HCT116 (cell line): ENCODE measurements around the gene SRGAP1.

Experiments used
- POLR2A ChIP-seq: IDR thresholded peaks from 2 replicates; pipeline ENCODE4 v1.7.0; 2011; ENCODE audit warnings: borderline replicate concordance; ENCODE audit not compliant: insufficient read depth, insufficient read length; ENCODE audit errors: extremely low read depth
- POLR2AphosphoS5 ChIP-seq: IDR thresholded peaks from 2 replicates; pipeline ENCODE4 v1.6.1; 2011; ENCODE audit warnings: mild to moderate bottlenecking, low read depth, low read length, moderate library complexity
- SIN3A ChIP-seq: IDR thresholded peaks from 2 replicates; pipeline ENCODE4 v1.6.1; 2012; ENCODE audit warnings: low read depth
- SP1 ChIP-seq: IDR thresholded peaks from 2 replicates; pipeline ENCODE4 v1.6.1; 2012; ENCODE audit warnings: low read depth
- TCF7L2 ChIP-seq: IDR thresholded peaks from 2 replicates; pipeline ENCODE4 v1.7.0; 2011; ENCODE audit warnings: borderline replicate concordance, inconsistent platforms; ENCODE audit not compliant: insufficient read depth, insufficient read length; ENCODE audit errors: extremely low read depth
- TF ChIP-seq, protein P1 (sequence below): IDR thresholded peaks from 2 replicates; pipeline ENCODE4 v1.6.1; 2012; ENCODE audit warnings: low read depth
- TF ChIP-seq, protein P2 (sequence below), 3 experiments: fragments of 200-600 bp in 1 of 3; sonication (generic) in 1 of 3; IDR thresholded peaks in 2 of 3; conservative IDR thresholded peaks in 1 of 3; 2 replicates each; pipeline ENCODE4 v1.5.1; 2012 to 2017; ENCODE audit warnings: low read depth in 2 of 3, low read length in 2 of 3, antibody characterized with exemption in 1 of 3, borderline replicate concordance in 1 of 3, control low read depth in 1 of 3, mild to moderate bottlenecking in 1 of 3, mixed read lengths in 1 of 3, mixed run types in 1 of 3, moderate library complexity in 1 of 3; ENCODE audit not compliant: insufficient read depth in 1 of 3
- TF ChIP-seq, protein P3 (sequence below): IDR thresholded peaks from 2 replicates; pipeline ENCODE4 v1.6.1; 2011; ENCODE audit warnings: mild to moderate bottlenecking, low read length, moderate library complexity; ENCODE audit not compliant: insufficient replicate concordance; ENCODE audit errors: extremely low read depth

DNA sequence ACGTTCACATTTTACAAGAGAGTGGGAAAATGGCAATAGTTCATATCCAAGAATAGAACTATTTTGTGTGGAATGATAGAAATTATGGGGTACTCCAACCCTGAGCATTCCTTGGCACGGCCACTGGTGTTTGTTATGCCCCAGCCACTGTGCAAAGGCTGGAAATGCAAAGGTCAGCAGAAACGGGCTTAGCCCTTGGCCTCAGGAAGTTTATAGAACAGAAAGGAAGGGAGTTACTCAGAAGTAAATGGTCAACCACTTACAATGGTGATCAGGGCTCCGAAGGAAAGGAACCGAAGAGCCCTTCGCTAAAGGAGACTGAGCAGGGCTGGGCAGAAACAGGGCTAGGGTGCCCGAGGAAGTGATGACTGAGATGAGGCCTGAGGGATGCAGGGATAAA, 332.5 kb downstream of the SRGAP1 start:
- TF ChIP-seq POLR2A: no peak
- TF ChIP-seq, protein P1, sequence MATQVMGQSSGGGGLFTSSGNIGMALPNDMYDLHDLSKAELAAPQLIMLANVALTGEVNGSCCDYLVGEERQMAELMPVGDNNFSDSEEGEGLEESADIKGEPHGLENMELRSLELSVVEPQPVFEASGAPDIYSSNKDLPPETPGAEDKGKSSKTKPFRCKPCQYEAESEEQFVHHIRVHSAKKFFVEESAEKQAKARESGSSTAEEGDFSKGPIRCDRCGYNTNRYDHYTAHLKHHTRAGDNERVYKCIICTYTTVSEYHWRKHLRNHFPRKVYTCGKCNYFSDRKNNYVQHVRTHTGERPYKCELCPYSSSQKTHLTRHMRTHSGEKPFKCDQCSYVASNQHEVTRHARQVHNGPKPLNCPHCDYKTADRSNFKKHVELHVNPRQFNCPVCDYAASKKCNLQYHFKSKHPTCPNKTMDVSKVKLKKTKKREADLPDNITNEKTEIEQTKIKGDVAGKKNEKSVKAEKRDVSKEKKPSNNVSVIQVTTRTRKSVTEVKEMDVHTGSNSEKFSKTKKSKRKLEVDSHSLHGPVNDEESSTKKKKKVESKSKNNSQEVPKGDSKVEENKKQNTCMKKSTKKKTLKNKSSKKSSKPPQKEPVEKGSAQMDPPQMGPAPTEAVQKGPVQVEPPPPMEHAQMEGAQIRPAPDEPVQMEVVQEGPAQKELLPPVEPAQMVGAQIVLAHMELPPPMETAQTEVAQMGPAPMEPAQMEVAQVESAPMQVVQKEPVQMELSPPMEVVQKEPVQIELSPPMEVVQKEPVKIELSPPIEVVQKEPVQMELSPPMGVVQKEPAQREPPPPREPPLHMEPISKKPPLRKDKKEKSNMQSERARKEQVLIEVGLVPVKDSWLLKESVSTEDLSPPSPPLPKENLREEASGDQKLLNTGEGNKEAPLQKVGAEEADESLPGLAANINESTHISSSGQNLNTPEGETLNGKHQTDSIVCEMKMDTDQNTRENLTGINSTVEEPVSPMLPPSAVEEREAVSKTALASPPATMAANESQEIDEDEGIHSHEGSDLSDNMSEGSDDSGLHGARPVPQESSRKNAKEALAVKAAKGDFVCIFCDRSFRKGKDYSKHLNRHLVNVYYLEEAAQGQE: no peak
- TF ChIP-seq SP1: no peak
- TF ChIP-seq, protein P2, sequence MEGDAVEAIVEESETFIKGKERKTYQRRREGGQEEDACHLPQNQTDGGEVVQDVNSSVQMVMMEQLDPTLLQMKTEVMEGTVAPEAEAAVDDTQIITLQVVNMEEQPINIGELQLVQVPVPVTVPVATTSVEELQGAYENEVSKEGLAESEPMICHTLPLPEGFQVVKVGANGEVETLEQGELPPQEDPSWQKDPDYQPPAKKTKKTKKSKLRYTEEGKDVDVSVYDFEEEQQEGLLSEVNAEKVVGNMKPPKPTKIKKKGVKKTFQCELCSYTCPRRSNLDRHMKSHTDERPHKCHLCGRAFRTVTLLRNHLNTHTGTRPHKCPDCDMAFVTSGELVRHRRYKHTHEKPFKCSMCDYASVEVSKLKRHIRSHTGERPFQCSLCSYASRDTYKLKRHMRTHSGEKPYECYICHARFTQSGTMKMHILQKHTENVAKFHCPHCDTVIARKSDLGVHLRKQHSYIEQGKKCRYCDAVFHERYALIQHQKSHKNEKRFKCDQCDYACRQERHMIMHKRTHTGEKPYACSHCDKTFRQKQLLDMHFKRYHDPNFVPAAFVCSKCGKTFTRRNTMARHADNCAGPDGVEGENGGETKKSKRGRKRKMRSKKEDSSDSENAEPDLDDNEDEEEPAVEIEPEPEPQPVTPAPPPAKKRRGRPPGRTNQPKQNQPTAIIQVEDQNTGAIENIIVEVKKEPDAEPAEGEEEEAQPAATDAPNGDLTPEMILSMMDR (IDR thresholded peaks at IDR 0.05 in 2 of 3, conservative IDR thresholded peaks at IDR 0.05 in 1 of 3; ENCODE audit: borderline replicate concordance in 1 of 3, insufficient read depth in 1 of 3, low read depth in 2 of 3, low read length in 2 of 3): no peak
- TF ChIP-seq TCF7L2: no peak
- TF ChIP-seq, protein P3, sequence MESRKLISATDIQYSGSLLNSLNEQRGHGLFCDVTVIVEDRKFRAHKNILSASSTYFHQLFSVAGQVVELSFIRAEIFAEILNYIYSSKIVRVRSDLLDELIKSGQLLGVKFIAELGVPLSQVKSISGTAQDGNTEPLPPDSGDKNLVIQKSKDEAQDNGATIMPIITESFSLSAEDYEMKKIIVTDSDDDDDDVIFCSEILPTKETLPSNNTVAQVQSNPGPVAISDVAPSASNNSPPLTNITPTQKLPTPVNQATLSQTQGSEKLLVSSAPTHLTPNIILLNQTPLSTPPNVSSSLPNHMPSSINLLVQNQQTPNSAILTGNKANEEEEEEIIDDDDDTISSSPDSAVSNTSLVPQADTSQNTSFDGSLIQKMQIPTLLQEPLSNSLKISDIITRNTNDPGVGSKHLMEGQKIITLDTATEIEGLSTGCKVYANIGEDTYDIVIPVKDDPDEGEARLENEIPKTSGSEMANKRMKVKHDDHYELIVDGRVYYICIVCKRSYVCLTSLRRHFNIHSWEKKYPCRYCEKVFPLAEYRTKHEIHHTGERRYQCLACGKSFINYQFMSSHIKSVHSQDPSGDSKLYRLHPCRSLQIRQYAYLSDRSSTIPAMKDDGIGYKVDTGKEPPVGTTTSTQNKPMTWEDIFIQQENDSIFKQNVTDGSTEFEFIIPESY: no peak
- no peak for TF ChIP-seq POLR2AphosphoS5
- no peak for TF ChIP-seq SIN3A
